GM21576 (cell line): ENCODE measurements around the gene GPATCH8.
"Not testable (repeated sequence)": the region's sequence is repeated elsewhere in the genome, so short reads cannot be mapped to it uniquely, and the experiment has no call there.

Source experiments
- ATAC-seq: cut with Tn5 transposase; IDR thresholded peaks from one replicate; pipeline ENCODE4 v1.9.1; 2021; ENCODE audit warnings: mild to moderate bottlenecking, moderate library complexity; ENCODE audit not compliant: unreplicated experiment

The GPATCH8 gene

DNA sequence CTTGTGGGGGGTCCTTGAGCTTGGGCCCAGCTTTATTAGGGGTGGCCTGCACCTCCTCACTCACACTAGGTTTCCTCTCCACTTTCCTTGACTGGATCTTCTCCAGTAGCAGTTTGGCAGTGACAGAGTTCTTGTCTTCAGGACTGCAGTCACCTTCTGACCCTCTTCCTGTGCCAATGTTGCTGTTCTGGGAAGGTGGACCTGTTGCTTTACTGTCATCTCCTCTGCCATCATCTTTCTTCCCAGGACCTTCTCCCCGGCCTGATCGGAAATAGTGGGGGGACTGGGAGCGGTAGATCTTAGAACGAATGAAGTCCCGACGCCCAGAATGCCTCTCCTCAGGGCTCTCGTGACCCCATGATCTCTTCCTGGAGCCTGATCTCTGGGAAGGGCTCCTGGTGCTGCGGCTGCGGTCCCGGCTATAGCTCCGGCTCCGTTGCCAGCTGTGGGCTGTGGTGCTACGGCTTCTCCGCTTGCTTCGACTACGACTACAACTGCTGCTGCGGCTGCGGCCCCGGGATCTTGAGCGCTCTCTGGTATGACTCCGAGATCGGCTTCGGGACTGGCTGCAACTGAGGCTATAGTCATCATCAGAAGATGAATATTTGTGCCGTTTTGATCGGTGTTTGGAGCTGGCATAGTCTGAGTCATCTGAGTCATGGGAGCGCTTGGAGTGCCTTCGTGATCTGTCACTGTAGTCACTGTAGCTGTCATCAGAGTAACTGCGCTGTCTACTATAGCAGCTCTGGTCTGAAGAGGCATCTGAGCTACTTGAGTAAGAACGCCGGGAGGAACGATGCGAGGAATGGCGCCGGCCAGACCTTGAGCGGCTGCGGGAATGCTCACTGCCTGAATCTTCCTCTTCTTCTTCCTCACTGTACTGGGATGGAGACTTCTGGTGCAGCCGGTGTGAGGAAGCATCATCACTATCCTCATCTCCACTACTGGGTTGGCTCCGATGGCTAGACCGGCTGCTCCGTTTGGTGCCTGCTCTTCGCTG lies 104.2 kb downstream of the GPATCH8 start:
- no peak for ATAC-seq

DNA sequence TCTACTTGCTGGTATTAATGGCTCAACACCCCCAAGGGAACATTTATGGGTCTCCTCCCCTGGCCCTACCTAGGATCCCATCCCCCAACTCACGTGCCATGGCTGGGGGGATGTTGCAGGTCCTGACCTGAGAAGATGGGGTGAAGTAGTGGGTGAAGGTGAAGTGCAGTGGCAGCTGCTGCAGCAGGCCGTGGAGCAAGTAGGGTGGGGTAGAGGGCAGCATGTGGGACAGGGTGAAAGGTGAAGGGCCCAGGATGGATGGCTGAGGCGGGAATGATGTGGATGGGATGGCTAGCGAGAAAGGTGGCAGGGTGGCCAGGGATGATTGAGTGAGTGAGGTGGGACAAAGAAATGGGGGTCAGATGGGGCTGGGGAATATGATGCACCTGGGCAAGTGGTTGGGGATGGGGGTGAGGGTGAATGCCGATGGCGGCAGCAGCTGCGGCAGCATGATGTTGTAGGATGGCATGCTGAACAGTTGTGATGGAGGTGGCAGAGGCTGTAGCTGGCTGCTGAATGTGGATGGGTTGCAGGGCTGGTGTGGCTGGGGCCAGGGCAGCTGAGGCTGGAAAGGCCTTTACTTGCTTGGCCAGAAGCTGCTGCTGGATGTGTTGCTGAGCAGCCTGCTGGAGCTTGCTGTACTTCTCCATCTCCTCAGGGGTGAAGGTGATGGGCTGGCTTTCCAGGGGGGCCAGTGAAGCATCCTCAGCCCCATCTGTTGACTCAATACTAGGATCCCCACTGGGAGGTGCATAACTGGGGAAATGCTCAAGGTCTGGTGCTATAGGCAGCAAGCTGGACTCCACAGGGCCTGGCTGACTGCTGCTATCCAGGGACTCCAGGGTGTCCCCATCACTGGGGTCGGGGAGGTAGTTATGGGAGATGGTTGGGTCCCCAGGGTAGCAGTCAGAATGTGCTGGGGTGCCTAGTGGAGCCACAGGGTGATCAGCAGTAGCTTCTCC lies 105.4 kb downstream of the GPATCH8 start:
- ATAC-seq: no peak

DNA sequence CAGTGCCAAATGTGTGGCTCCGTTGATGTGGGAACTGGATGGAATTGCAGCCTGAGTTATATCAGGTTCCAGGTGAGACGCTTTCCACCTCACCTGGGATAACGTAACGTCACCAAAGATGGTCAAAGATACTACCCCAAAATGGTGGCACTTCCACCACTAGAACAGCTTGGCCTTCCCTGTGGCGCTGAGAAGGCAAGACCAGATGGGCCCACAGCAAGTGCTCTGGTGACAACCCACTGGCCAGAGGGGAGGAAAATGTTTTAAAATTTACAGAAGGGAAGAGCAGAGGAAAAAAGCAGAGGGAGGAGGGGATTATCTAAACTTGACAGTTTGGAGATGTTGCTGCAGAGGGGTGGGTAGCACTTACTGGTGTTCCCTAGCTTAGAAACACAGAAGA lies 106.3 kb downstream of the GPATCH8 start:
- no peak for ATAC-seq

DNA sequence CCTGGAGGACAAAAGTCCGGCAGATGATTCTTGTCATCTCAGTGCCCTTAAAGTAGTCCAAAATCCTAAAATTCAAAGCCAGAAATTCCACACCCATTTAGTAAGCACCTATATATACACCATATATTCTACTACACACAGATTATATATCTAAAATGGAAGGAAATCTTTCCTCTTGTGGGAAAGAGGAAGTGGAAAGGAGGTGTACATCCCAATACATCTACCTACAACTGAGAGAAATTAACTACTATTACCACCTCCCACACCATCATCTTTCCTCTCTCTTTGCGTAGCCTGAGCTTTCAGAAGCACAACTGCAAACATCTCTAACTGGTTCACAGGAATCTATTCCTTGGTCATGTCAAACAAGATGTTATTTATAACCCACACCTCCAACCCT lies 108.4 kb downstream of the GPATCH8 start:
- no peak for ATAC-seq

DNA sequence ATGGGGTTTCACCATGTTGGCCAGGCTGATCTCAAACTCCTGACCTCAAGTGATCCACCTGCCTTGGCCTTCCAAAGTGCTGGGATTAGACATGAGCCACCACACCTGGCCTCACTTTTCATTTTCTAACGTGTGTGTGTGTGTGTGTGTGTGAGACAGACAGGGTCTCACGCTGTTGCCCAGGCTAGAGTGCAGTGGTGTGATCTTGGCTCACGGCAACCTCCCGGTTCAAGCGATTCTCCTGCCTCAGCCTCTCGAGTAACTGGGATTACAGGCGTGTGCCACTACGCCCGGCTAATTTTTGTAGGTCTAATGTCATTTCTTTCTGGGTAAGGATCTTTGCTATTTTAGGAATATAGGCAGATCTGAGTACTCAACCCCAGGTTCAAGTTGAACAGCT lies 109.1 kb downstream of the GPATCH8 start:
- not testable (repeated sequence) for ATAC-seq

DNA sequence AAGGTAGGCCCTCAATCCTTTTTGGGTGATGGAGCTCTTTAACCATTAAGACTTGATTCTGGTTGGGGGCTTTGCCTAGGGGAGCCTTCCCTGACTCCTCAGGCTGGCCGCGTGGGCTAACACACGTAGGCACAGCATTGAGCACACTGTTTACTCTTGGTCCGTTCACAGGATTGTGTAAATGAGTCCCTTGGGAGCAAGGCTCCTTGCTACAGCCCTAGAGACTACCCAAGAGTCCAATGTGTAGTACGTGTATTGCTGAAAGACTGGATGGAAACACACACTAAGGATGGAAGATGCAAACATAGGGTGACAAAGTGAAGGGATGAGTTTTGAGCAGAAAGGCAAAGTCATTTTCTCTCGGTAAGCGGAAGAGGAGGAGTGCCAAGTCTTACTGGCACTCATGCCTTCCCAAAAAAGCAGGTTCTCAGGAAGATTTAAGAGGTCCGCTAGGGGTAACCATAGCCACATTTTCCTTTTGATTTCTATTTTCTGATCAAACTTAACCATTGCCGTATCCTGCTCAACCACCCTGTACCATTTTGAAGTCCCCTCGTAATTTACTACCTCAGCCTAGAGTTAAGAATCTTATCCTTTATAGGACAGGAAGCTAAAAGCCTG lies 112.8 kb downstream of the GPATCH8 start:
- no peak for ATAC-seq

DNA sequence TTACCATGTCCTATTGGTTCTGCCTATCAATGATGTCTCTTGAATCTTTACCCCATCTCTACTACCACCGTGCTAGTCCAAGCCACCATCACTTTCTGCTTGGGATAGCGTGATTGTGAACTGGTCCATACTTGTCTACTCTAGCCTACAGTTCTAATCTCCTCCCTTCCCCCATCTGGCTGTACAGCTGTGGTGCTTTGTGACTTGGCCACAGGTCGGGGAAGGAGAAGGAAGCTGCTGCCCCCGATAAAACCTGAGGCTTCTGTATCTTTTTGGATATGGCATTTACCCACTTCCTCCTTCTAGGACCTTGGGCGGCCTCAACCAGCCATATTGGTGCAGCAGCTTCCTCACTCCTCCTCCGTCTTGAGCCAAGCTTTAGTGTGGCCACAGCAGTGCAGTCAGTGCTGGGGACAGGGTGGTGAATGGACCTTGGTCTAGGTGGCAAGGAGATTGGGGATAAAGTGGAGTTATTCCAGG lies 113.4 kb downstream of the GPATCH8 start:
- ATAC-seq: no peak

DNA sequence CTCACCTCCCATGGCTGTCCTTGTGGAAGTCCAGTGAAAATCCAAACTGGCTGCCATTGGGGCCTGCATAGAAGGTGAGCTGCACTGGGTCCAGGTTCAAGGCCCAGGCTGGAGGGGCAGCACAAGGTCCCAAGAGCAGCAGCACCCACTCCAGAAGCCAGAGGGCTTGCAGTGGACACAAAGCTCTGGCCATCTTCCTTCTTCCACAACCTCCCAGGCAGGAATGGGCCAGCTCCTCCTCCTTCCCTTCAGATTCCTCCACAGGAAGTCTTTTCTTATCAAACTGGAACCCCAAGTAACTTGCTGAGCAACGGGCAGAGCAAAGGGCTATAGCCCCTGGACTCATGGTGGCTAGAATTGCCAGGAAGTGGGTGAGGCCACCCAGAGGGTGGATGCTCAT lies 113.9 kb downstream of the GPATCH8 start, which contains the start of gene ITGA2B:
ITGA2B (minus strand) TSS at position 369 of the 400 bp plus-strand sequence; CDS start at position 193, 176 bp downstream.
- no peak for ATAC-seq

DNA sequence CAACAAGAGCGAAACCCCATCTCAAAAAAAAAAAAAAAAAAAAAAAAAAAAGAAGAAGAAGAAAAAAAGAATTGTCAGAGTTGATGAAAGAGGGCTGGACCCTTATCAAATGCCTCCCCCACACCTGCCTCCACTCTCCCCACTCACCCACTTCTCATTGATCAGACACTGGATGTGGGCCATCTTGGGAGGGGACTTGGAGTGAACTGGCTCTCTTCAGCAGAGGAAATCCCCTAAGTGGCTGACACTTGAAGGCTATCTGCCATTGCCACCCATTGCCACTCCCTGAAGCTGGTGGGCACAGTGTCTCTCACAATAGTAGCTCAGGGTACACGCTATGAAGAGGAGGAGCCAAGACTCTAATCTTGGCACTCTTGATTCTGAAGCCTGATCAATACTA lies 115.4 kb downstream of the GPATCH8 start:
- ATAC-seq: no peak

DNA sequence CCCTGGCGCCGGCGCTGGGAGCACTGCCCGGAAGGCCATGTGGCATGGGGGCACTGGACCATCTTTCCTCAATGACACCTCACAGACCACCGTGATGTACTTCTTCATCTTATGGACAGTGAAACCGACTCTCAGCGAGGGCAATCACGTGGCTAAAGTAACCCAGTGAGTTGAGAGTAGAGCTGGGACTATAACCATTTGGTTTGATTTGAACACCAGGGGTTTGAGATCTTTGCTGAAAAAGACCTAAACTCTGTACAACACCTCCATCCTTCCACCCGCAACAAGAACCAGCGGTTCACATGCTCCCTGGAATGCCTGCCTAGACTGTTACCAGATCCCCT lies 117.1 kb downstream of the GPATCH8 start:
- no peak for ATAC-seq

DNA sequence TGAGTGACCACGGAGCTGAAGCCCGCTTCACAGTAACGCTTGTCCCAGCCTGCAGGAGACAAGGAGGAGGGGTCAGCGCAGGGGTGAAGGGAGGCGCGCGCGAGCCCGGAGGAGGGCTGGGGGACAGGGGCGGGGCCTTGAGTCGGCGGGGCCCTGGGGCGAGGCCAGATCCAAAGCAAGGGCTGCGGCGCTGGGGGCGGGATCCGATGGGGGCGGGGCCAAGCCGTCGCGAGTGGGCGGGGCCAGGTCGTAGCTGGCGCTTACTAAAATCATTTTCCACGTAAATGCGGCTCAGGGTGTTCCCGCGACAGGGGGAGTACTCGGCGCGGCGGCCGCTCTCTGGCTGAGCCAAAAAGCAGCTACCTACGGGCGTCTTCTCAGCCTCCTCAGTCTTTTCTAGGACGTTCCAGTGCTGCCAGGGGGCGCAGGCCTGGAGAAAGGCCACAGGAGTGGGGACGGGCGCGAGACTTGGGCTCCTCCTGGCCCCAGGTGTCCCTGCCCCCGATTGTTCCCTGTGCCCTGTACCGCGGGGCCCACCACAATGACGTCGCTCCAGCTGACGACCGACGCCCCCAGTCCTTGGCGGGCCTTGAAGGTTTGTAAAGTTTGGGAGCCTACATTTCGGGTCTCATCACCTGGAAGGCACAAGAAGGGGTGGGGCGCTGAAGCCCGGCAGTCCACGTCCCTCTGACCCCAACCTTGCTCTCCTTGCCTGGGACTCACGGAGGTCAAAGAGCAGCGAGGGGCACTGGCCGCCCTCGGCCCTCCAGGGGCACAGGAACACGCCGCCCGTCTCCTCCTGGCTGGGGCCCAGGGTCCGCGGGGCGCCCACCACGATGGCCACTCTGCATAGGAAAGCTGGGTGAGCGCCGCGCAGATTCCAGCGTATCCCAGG lies 117.7 kb downstream of the GPATCH8 start:
- peak; percentile 56 for ATAC-seq

DNA sequence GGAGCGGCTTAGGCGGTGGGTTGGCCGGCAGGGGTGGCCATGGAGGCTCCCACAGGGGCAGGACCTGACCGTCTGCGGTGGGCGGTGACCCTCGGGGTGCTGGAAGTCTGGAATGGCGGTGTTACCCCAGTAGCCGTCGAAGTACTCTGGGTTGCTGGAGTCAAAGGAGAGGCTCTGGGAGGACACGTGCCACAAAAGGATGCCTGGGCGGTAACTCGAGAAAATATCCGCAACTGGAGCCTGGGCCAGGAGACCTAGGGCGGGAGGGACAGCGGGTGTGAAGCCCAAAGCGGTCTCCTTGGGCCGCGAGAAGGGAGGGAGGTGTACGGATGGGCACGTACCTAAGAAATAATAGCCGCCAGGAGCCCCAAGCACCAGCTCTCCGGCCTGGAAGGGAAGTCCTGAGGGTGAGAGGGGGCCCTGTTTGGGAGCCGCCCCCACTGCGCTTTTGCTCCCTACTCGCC lies 118.4 kb downstream of the GPATCH8 start:
- peak; percentile 13 for ATAC-seq

DNA sequence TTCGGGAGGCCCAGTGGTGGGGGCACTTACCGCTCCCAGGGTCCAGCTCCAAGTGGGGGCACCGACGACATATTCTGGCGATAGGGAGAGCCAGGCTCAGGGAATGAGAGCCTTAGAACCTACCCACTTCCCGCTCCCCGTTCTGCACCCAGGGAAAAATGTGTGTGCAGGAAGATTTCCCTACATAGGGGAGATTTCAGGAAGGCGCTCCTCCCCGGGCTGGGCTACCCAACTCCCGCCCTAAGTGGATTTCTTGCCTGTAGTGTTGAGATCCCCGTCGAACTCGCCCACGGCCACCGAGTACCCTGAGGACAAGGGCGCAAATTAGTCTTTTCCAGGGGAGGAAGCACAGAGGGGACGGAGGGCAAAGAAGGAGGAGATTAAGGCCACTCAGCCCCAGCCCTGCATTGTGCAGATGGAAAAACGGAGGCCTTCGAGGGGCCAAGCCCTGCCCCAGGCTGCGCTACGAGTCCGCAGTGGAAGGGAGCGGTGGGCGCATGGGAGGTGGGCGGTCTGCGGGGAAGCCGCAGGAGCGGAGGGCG lies 118.9 kb downstream of the GPATCH8 start:
- no peak for ATAC-seq

DNA sequence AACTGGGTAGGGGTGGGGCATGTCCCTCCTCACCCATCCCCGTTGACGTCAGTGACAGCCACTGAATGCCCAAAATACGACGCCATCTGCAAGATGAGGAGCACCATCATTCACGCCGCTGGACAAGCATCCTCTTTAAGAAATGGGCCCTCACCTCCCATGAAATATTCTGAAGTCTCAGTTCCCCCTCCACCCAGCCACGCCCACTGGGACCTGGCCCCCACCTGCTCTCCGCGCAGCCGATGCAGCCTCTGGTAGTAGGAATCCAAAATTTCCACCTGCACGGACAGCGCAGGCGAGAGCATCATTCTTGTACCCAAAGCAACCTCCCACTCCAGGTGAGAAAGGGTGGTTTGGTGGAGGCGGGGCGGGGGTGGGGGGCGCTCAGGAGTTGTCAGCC lies 119.3 kb downstream of the GPATCH8 start:
- no peak for ATAC-seq

DNA sequence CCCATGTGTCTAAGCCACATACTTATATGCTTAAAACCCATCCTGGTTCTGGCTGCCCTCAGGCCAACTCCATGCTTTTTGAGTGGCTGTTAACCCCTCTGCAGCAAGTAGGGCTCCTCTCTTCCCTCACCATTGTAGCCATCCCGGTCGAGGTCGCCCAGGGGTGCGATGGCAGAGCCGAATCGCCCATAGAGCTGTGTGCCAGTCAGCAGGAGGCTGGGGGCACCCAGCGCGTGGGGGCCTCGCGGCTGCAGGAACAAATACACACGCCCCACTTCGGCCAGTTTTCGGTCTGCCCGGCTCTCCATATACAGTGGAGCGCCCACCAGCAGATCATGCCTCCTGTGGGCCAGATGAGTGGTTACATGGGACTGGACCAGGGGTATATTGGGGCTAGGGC lies 119.8 kb downstream of the GPATCH8 start:
- no peak for ATAC-seq

DNA sequence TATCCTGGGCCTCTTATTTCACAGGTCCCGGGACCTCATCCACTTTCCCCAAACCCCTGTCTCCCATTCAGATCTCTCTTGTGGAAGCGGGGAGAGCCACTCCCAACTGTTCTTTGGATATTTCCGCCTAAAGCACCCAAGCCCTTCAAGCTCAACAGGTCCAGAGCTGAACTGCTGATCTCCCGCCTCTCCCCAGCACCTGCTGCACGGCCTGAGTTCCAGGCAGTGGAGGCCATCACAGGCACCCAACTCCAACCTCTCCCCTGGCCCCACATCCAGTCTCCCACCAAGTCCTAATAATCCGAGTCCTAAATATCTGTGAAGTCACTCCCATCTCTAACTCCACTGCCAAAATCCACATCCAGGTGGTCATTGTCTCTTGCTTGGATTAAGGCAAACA lies 120.3 kb downstream of the GPATCH8 start:
- no peak for ATAC-seq

DNA sequence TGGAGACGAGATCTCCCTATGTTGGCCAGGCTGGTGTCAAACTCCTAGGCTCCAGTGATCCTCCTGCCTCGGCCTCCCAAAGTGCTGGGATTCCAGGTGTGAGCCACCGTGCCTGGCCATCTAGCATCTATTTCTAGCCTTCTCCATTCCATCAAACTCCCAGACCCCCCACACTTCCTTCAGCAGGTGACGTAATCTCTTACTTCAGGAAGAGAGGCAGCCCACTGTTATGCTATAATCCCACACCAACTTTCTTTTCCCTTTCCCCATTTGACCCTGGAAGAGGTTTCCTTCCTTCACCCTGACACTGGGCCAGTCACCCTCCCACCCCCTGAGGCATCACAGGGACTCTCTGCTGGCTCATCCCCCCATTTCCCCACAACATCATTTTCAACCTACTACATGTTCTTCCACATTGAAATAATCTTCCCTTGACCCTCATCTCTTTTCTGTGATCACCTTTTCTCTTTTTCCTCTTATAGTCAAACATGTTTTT lies 121.3 kb downstream of the GPATCH8 start:
- no peak for ATAC-seq

DNA sequence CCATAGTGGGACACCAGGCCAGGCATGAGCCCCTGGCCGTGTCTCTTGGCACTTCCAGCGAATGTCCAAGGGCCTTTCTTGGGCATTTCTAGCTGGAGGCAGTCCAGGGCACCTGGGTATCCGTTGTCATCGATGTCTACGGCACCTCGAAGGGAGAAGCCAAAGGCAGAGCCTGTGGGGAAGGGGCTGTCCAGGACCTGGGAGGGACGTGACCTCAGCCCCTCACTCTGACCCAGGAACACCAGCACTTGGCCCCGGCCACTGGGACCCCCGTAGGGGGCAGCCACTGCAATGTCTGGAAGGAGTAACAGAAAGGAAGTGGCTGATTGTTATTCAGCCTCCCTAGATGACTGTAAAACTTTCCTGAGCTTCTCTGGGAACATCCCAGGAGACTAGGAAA lies 122.4 kb downstream of the GPATCH8 start:
- no peak for ATAC-seq

DNA sequence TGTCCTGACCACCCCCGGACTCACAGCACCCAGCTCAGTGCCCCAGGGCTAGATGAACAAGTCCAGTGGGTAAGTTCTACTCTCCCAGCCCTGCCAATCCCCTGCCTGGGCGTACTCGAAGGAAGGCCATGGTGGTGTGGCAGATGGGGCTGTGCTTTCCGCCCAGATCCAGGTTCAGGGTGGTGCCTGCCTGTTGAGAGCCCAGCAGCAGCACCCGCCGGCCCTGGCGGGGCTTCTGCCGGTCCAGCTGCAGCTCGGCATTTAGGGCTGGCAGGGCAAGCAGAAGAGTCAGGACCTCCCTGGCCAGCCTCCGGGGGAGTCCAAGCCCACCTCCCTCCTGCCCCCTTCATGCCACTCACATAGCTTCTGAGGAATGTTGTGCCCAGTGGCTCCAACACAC lies 123.3 kb downstream of the GPATCH8 start:
- ATAC-seq: no peak
